ENCODE data around the gene KCNA3. TPM values are rescaled to one million over a fixed set of nuclear protein-coding genes. Genes with fewer than 3 reads are reported as not detected.

KCNA3 gene
- total RNA-seq, 2 donors from 2014 or later, result 0.20 to 0.27 TPM

GRCh38 chr1:110645211-110645610, 29.5 kb downstream of the KCNA3 start:
- TF ChIP-seq CTCF (conservative IDR thresholded peaks at IDR 0.05), result no peak
- H3K4me3 Mint-ChIP-seq, result no peak overlapping the region
- Histone ChIP-seq H3K4me3 (ENCODE audit: low read length) (no peak overlapping the region), H3K36me3 (ENCODE audit: control insufficient read depth, insufficient read depth, low read length) (no peaks in the 10 kb centered on the region), H3K27me3 (ENCODE audit: control insufficient read depth, insufficient read depth, low read length, poor library complexity, severe bottlenecking) (peaks cover 15% of the 10 kb centered on the region), H3K4me1 (ENCODE audit: control insufficient read depth, insufficient read depth, low read length) (no peaks in the 10 kb centered on the region), H3K27ac (ENCODE audit: low read depth, low read length) (no peak overlapping the region), H3K9me3 (ENCODE audit: control insufficient read depth, low read length) (no peaks in the 10 kb centered on the region), H3K9ac (ENCODE audit: extremely low read depth, low read length, poor library complexity, severe bottlenecking) (no peak overlapping the region)
- H3K36me3 Mint-ChIP-seq (ENCODE audit: low read depth), result no peaks in the 10 kb centered on the region
- H3K27me3 Mint-ChIP-seq (ENCODE audit: insufficient read depth), result peaks cover 9% of the 10 kb centered on the region
- DNase-seq, result no peak
- no peaks in the 10 kb centered on the region for H3K9me3 Mint-ChIP-seq
- no peaks in the 10 kb centered on the region for H3K4me1 Mint-ChIP-seq
- no peak overlapping the region for H3K27ac Mint-ChIP-seq

GRCh38 chr1:110643879-110644472, 30.8 kb downstream of the KCNA3 start:
- H3K4me3 ChIP-seq (ENCODE audit: low read length), result no peak overlapping the region
- H3K9me3 Mint-ChIP-seq, result no peaks in the 10 kb centered on the region
- H3K36me3 Mint-ChIP-seq (ENCODE audit: low read depth), result no peaks in the 10 kb centered on the region
- H3K27me3 ChIP-seq (ENCODE audit: control insufficient read depth, insufficient read depth, low read length, poor library complexity, severe bottlenecking), result peaks cover 7% of the 10 kb centered on the region
- H3K4me1 Mint-ChIP-seq, result no peaks in the 10 kb centered on the region
- H3K9ac ChIP-seq (ENCODE audit: extremely low read depth, low read length, poor library complexity, severe bottlenecking), result no peak overlapping the region
- no peaks in the 10 kb centered on the region for H3K9me3 ChIP-seq (ENCODE audit: control insufficient read depth, low read length)
- no peak for DNase-seq
- no peak overlapping the region for H3K4me3 Mint-ChIP-seq
- peaks cover 12% of the 10 kb centered on the region for H3K27me3 Mint-ChIP-seq (ENCODE audit: insufficient read depth)
- TF ChIP-seq CTCF (conservative IDR thresholded peaks at IDR 0.05), result no peak
- no peak overlapping the region for H3K27ac Mint-ChIP-seq
- no peaks in the 10 kb centered on the region for H3K4me1 ChIP-seq (ENCODE audit: control insufficient read depth, insufficient read depth, low read length)
- H3K27ac ChIP-seq (ENCODE audit: low read depth, low read length), result no peak overlapping the region
- no peaks in the 10 kb centered on the region for H3K36me3 ChIP-seq (ENCODE audit: control insufficient read depth, insufficient read depth, low read length)
- 63 to 64% methylated on average over 4 of the region's 4 CpGs for WGBS, 2 experiments (ENCODE audit: insufficient coverage in 1 of 2, insufficient read length in 1 of 2)

- Histone ChIP-seq H3K27me3 (ENCODE audit: control insufficient read depth, insufficient read depth, low read length, poor library complexity, severe bottlenecking) (peaks cover 7% of the 10 kb centered on the region), H3K4me3 (ENCODE audit: low read length) (no peak overlapping the region), H3K4me1 (ENCODE audit: control insufficient read depth, insufficient read depth, low read length) (no peaks in the 10 kb centered on the region), H3K27ac (ENCODE audit: low read depth, low read length) (no peak overlapping the region), H3K36me3 (ENCODE audit: control insufficient read depth, insufficient read depth, low read length) (no peaks in the 10 kb centered on the region), H3K9me3 (ENCODE audit: control insufficient read depth, low read length) (no peaks in the 10 kb centered on the region), H3K9ac (ENCODE audit: extremely low read depth, low read length, poor library complexity, severe bottlenecking) (no peak overlapping the region)
- DNase-seq, result no peak
- Mint-ChIP-seq H3K27me3 (ENCODE audit: insufficient read depth) (peaks cover 12% of the 10 kb centered on the region), H3K27ac (no peak overlapping the region), H3K4me3 (no peak overlapping the region), H3K4me1 (no peaks in the 10 kb centered on the region), H3K36me3 (ENCODE audit: low read depth) (no peaks in the 10 kb centered on the region), H3K9me3 (no peaks in the 10 kb centered on the region)
- no peak for TF ChIP-seq CTCF (conservative IDR thresholded peaks at IDR 0.05)
- WGBS, 2 experiments (ENCODE audit: insufficient coverage in 1 of 2, insufficient read length in 1 of 2), result 89 to 96% methylated on average over 2 of the region's 2 CpGs
These were observed 34.9 kb downstream of the KCNA3 start for GRCh38 chr1:110639724-110640386.
